HepG2 (cell line): ENCODE data around the gene SNRPF. TPM values are rescaled to one million over a fixed set of nuclear protein-coding genes. Genes with fewer than 3 reads are reported as not detected.

Experiments used
- CBX2 ChIP-seq, 2 experiments: fragments of 200-600 bp in 1 of 2; sonication (generic); formaldehyde crosslinking in 1 of 2; IDR thresholded peaks; 2 replicates each; pipeline versions ENCODE4 v1.7.0 to v1.8.1; 2018 to 2022; ENCODE audit warnings: low read depth in 2 of 2, low read length in 1 of 2, mild to moderate bottlenecking in 1 of 2, missing genetic modification reagents in 1 of 2
- CREM ChIP-seq, 2 experiments: sonication (generic) in 1 of 2; formaldehyde crosslinking in 1 of 2; IDR thresholded peaks; 2 replicates each; pipeline versions ENCODE4 v1.4.0 to v1.6.1; 2016 to 2020; ENCODE audit warnings: antibody characterized with exemption in 1 of 2, mild to moderate bottlenecking in 1 of 2, missing genetic modification reagents in 1 of 2
- CSRNP2 ChIP-seq: sonication (generic); formaldehyde crosslinking; conservative IDR thresholded peaks from 2 replicates; pipeline ENCODE4 v1.8.0; 2022; ENCODE audit warnings: low read depth, missing genetic modification reagents
- FOSL2 ChIP-seq: sonication (generic); formaldehyde crosslinking; IDR thresholded peaks from 2 replicates; pipeline ENCODE4 v1.4.0; 2020; ENCODE audit warnings: missing genetic modification reagents
- MEIS1 ChIP-seq: sonication (generic); formaldehyde crosslinking; IDR thresholded peaks from 2 replicates; pipeline ENCODE4 v1.9.0; 2021; ENCODE audit warnings: mild to moderate bottlenecking, missing genetic modification reagents, moderate library complexity, borderline replicate concordance
- NR1H2 ChIP-seq: sonication (generic); formaldehyde crosslinking; IDR thresholded peaks from 2 replicates; pipeline ENCODE4 v1.8.1; 2022; ENCODE audit warnings: low read depth, missing genetic modification reagents, borderline replicate concordance
- RCOR2 ChIP-seq: IDR thresholded peaks from 2 replicates; pipeline ENCODE4 v1.6.1; 2016; ENCODE audit warnings: missing biosample characterization, missing genetic modification reagents
- SP5 ChIP-seq: IDR thresholded peaks from 2 replicates; pipeline ENCODE4 v1.6.1; 2016; ENCODE audit warnings: low read depth, borderline replicate concordance
- TCF7L2 ChIP-seq: IDR thresholded peaks from 2 replicates; pipeline ENCODE4 v1.6.1; 2011; ENCODE audit warnings: mild to moderate bottlenecking, low read depth, low read length, moderate library complexity
- ZFP82 ChIP-seq: sonication (generic); formaldehyde crosslinking; IDR thresholded peaks from 2 replicates; pipeline ENCODE4 v1.5.1; 2020; ENCODE audit warnings: mild to moderate bottlenecking, missing genetic modification reagents, borderline replicate concordance
- ZFP91 ChIP-seq: sonication (generic); formaldehyde crosslinking; IDR thresholded peaks from 2 replicates; pipeline ENCODE4 v1.9.0; 2022; ENCODE audit warnings: missing genetic modification reagents, mild to moderate bottlenecking, borderline replicate concordance
- ZFX ChIP-seq: sonication (generic); formaldehyde crosslinking; IDR thresholded peaks from 2 replicates; pipeline ENCODE4 v1.4.0; 2020; ENCODE audit warnings: mild to moderate bottlenecking, low read depth, missing genetic modification reagents, moderate library complexity
- ZNF101 ChIP-seq: sonication (generic); formaldehyde crosslinking; IDR thresholded peaks from 2 replicates; pipeline ENCODE4 v1.4.0; 2020; ENCODE audit warnings: mild to moderate bottlenecking, low read depth, missing genetic modification reagents, borderline replicate concordance
- ZNF136 ChIP-seq: sonication (generic); formaldehyde crosslinking; IDR thresholded peaks from 2 replicates; pipeline ENCODE4 v1.8.1; 2022; ENCODE audit warnings: low read depth, mild to moderate bottlenecking, moderate library complexity, missing genetic modification reagents
- ZNF207 ChIP-seq: fragments of 450-650 bp; IDR thresholded peaks from 2 replicates; pipeline ENCODE4 v1.6.1; 2016; ENCODE audit warnings: antibody characterized with exemption, borderline replicate concordance
- ZNF503 ChIP-seq: sonication (generic); formaldehyde crosslinking; IDR thresholded peaks from 2 replicates; pipeline ENCODE4 v1.4.0; 2020; ENCODE audit warnings: missing genetic modification reagents
- ZNF567 ChIP-seq: sonication (generic); formaldehyde crosslinking; IDR thresholded peaks from 2 replicates; pipeline ENCODE4 v1.8.1; 2023; ENCODE audit warnings: mild to moderate bottlenecking, missing genetic modification reagents, borderline replicate concordance
- ZNF687 ChIP-seq: sonication (generic); formaldehyde crosslinking; IDR thresholded peaks from 2 replicates; pipeline ENCODE4 v1.5.1; 2020; ENCODE audit warnings: mild to moderate bottlenecking, missing genetic modification reagents, moderate library complexity
- polyA plus RNA-seq, 8 experiments: library from polyadenylated mRNA; depleted of rRNA in 3 of 8; stranded (reverse) in 7 of 8; unstranded in 1 of 8; fragments of >200 nt; fragmentation: Illumina TruSeq in 4 of 8; extraction: Trizol in 4 of 8; gene quantifications; 2 replicates each; pipeline versions ENCODE4 v1.2.1 to v1.2.3, GENCODE V29; 2011 to 2016; ENCODE audit warnings: low read depth in 4 of 8, missing spikeins in 1 of 8, mixed read lengths in 1 of 8; ENCODE audit not compliant: insufficient read depth in 1 of 8
- total RNA-seq, 5 experiments: library from RNA; depleted of rRNA; stranded (reverse); fragments of >200 nt; fragmentation: Illumina TruSeq; extraction: Trizol; gene quantifications; 2 replicates each; pipeline ENCODE4 v1.2.3, GENCODE V29; 2016; ENCODE audit warnings: low read depth in 1 of 5

Gene SNRPF
- total and polyA plus RNA-seq, 2 of the 13 experiments (the other 11 are each of a cell fraction or from before 2014, with no cell fraction given), result 31.7 to 77.2 TPM

GRCh38 chr12:95858451-95859343, at the start of gene SNRPF (continued):
- peak; percentile 86 for TF ChIP-seq ZFP91 (CRISPR knock-in tag)
- TF ChIP-seq ZNF567 (CRISPR knock-in tag), result no peak; the same call in 1 of the 2 replicates
- TF ChIP-seq SP5, result no peak
- no peak; the same call in 1 of the 2 replicates for TF ChIP-seq ZNF503 (CRISPR knock-in tag)
- TF ChIP-seq NR1H2 (CRISPR knock-in tag), result no peak
- no peak for TF ChIP-seq ZFP82 (CRISPR knock-in tag)
- peak; percentile 95 for TF ChIP-seq ZNF687 (CRISPR knock-in tag)
- no peak for TF ChIP-seq CBX2 (IDR thresholded peaks at IDR 0.05; ENCODE audit: low read depth, low read length)
- no peak for TF ChIP-seq CBX2 (CRISPR knock-in tag; IDR thresholded peaks at IDR 0.05; ENCODE audit: low read depth)
- TF ChIP-seq ZNF207, result no peak
- peak; percentile 98 for TF ChIP-seq ZFX (CRISPR knock-in tag)
- no peak for TF ChIP-seq ZNF101 (CRISPR knock-in tag)
- TF ChIP-seq CSRNP2 (CRISPR knock-in tag), result no peak
- TF ChIP-seq CREM (IDR thresholded peaks at IDR 0.05), result peak; percentile 59; the same call in 1 of the 2 replicates
- no peak for TF ChIP-seq CREM (CRISPR knock-in tag; IDR thresholded peaks at IDR 0.05)
- TF ChIP-seq MEIS1, result peak; percentile 79; the same call in 1 of the 2 replicates
- no peak for TF ChIP-seq ZNF136
- TF ChIP-seq RCOR2, result no peak
- no peak for TF ChIP-seq TCF7L2
- TF ChIP-seq FOSL2 (CRISPR knock-in tag), result peak; percentile 52
